OCI-LY1 (cell line): ENCODE measurements around the gene C19orf53.

Experiments used
- CTCF ChIP-seq: fragments of 200-600 bp; sonication (generic), shearing (Covaris generic); IDR thresholded peaks from 2 replicates; pipeline ENCODE4 v1.5.1; 2017; ENCODE audit warnings: mild to moderate bottlenecking, antibody characterized with exemption, low read length, moderate library complexity, mixed read lengths
- EZH2 ChIP-seq: fragments of 200-600 bp; sonication (generic), shearing (Covaris generic); IDR thresholded peaks from 2 replicates; pipeline ENCODE4 v1.8.0; 2017; ENCODE audit warnings: borderline replicate concordance, mixed run types, mild to moderate bottlenecking, antibody characterized with exemption, low read length, moderate library complexity, mixed read lengths

- no peak for TF ChIP-seq EZH2
- TF ChIP-seq CTCF = no peak
These were observed 49.6 kb downstream of the C19orf53 start for GRCh38 chr19:13823901-13824300.
